Mesodermal cell (in vitro differentiated cells): ENCODE measurements around the gene AARS2.
A peak's percentile ranks its signal among the peaks of the same experiment; 100 is the strongest.

ENCODE experiments used
- H3K27ac ChIP-seq: 2 replicates; pipeline ENCODE4 v1.7.0; 2013; ENCODE audit warnings: mild to moderate bottlenecking, low read depth, low read length, moderate library complexity; ENCODE audit not compliant: severe bottlenecking
- H3K36me3 ChIP-seq: 2 replicates; pipeline ENCODE4 v1.7.1; 2013; ENCODE audit warnings: mild to moderate bottlenecking, low read length, moderate library complexity; ENCODE audit not compliant: control insufficient read depth, insufficient read depth
- H3K4me1 ChIP-seq: one replicate; pipeline ENCODE4 v1.7.1; 2013; ENCODE audit warnings: mild to moderate bottlenecking, low read length; ENCODE audit not compliant: insufficient read depth, control insufficient read depth, poor library complexity, severe bottlenecking
- H3K4me3 ChIP-seq: 2 replicates; pipeline ENCODE4 v1.7.0; 2013; ENCODE audit warnings: low read length, control low read depth, mild to moderate bottlenecking; ENCODE audit not compliant: insufficient read depth, poor library complexity, severe bottlenecking; ENCODE audit errors: extremely low read depth
- H3K9me3 ChIP-seq: 2 replicates; pipeline ENCODE4 v1.7.1; 2013; ENCODE audit warnings: mild to moderate bottlenecking, low read length, moderate library complexity; ENCODE audit not compliant: control insufficient read depth
- WGBS, 2 experiments: methylation state at CpG; one replicate each; pipeline ENCODE4 v1.1.5; 2013; ENCODE audit warnings: missing lambda C conversion rate in 2 of 2; ENCODE audit not compliant: insufficient coverage in 2 of 2; 5-methylcytosine and 5-hydroxymethylcytosine counted together

Gene AARS2

DNA sequence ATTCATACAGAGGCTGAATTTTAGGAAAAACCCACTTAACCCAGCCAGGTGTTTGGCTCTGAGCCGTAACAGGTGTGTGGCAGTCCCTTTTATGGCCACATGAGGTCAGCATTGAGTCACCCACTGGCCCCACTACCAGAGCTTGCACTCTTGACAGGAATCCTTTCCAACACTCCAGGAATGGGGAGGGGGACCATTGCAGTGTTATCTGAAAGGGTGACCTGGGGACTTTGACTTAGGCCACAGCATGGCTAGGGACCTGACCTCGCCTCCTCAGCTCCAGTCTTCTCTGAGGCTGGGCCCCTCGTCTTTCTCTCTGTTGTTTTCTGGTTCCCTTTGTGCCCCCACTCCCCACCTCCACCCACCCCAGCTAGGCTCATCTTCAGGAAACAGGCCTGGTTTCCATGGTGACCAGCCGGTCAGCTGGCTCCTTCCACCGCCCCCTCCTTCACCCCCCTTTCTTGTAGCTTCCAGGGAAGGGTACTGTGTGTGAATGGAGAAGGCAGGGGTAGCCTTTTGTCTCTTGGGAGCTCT, 45.0 kb downstream of the AARS2 start:
- Histone ChIP-seq H3K4me1 (peaks cover 20% of the 10 kb centered on the region), H3K27ac (no peak overlapping the region), H3K9me3 (no peaks in the 10 kb centered on the region), H3K4me3 (no peak overlapping the region), H3K36me3 (no peaks in the 10 kb centered on the region)
- 0 to 6% methylated on average over 2 of the region's 5 CpGs for WGBS, 2 experiments

- Histone ChIP-seq H3K9me3 (no peaks in the 10 kb centered on the region), H3K36me3 (peaks cover 3% of the 10 kb centered on the region), H3K4me3 (no peak overlapping the region), H3K4me1 (peaks cover 29% of the 10 kb centered on the region), H3K27ac (no peak overlapping the region)
- 75 to 87% methylated on average over 7 to 9 of the region's 10 CpGs for WGBS, 2 experiments
Measured at GRCh38 chr6:44267252-44267651, 45.9 kb downstream of the AARS2 start.

GRCh38 chr6:44266347-44266746, 46.8 kb downstream of the AARS2 start:
- 94 to 100% methylated on average over 3 of the region's 3 CpGs for WGBS, 2 experiments

DNA sequence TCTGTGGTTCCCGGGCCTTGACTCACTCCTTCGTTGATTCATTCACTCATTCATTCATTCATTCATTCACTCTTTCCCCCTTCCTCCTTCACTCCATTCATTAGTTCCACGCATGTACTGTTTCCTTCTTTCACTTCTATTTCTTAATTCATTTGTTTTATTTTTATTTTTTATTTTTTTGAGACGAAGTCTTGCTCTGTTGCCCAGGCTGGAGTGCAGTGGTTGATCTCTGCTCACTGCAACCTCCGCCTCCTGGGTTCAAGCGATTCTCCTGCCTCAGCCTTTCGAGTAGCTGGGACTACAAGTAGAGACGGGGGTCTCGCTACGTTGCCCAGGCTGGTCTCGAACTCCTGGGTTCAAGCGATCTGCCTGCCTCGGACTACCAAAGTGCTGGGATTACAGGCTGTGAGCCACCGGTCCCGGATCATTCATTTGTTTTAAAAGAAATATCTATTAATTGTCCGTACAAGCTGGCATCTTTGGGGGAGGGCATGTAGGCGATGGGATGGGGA, 47.4 kb downstream of the AARS2 start:
- H3K36me3 ChIP-seq: peaks cover 13% of the 10 kb centered on the region
- peaks cover 30% of the 10 kb centered on the region for H3K4me1 ChIP-seq
- H3K9me3 ChIP-seq: no peaks in the 10 kb centered on the region
- H3K27ac ChIP-seq: no peak overlapping the region
- H3K4me3 ChIP-seq: peak overlapping the region; percentile 74
- 77 to 78% methylated on average over 15 to 17 of the region's 17 CpGs for WGBS, 2 experiments

More at GRCh38 chr6:44266347-44266746, 46.8 kb downstream of the AARS2 start:
- H3K27ac ChIP-seq: no peak overlapping the region
- peaks cover 10% of the 10 kb centered on the region for H3K36me3 ChIP-seq
- peaks cover 30% of the 10 kb centered on the region for H3K4me1 ChIP-seq
- no peaks in the 10 kb centered on the region for H3K9me3 ChIP-seq
- H3K4me3 ChIP-seq: no peak overlapping the region

GRCh38 chr6:44265007-44265721, 48.0 kb downstream of the AARS2 start, which contains the start of gene NFKBIE:
Gene NFKBIE, minus strand, starts transcription at chr6:44265551. Its CDS starts 205 bp downstream, at chr6:44265346.
- H3K4me1 ChIP-seq: peaks cover 30% of the 10 kb centered on the region
- peaks cover 17% of the 10 kb centered on the region for H3K36me3 ChIP-seq
- no peaks in the 10 kb centered on the region for H3K9me3 ChIP-seq
- H3K27ac ChIP-seq: peak within 1 kb of the TSS; percentile 57
- peak within 1 kb of the TSS; percentile 74 for H3K4me3 ChIP-seq
- 0 to 1% methylated on average over 55 to 61 of the region's 72 CpGs for WGBS, 2 experiments

- WGBS, 2 experiments: 9 to 10% methylated on average over 8 to 11 of the region's 13 CpGs
- Histone ChIP-seq H3K9me3 (no peaks in the 10 kb centered on the region), H3K4me1 (peaks cover 30% of the 10 kb centered on the region), H3K36me3 (peaks cover 23% of the 10 kb centered on the region), H3K27ac (no peak overlapping the region), H3K4me3 (peak overlapping the region; percentile 74)
Measured at GRCh38 chr6:44264154-44265006, 48.8 kb downstream of the AARS2 start.

DNA sequence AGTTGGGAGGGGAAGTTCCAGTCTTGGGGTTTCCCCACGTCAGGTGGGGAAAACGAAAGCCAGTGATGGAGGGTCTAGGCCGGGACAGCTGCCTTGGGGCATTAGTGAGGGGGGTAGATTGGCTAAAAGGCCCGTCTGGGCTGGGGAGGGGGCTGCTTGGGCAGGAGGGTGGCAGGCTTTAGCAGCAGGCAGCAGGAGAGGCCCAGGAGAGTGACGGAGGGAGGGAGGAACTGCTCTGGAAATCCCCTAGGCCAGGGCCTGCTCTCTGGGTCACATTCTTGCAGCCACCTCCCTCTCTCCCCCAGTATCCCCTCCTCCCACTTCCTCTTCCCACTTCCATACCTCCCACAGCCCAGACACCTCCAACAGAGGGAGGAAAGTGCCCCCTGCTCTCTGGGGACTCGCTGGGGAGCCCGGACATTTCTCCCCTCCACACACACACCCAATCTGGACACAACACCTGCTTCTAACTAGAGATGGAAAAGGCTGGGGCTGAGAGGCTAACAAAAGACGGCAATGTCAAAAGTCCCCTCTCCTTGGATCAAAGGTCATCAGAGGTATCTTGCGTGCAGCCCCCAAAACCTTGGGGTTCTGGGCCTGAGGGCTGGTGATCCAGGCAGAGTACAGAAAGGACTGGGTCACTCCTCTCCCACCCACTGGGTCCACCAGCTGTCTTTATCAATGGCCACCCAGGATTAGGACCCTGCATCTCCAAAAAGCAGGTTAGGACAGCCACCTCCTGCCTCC, 49.6 kb downstream of the AARS2 start:
- peaks cover 23% of the 10 kb centered on the region for H3K36me3 ChIP-seq
- WGBS, 2 experiments: 59 to 71% methylated on average over 3 to 6 of the region's 9 CpGs
- H3K4me1 ChIP-seq: peaks cover 28% of the 10 kb centered on the region
- no peak overlapping the region for H3K27ac ChIP-seq
- H3K4me3 ChIP-seq: peak overlapping the region; percentile 74
- H3K9me3 ChIP-seq: no peaks in the 10 kb centered on the region

GRCh38 chr6:44262467-44263353, 50.4 kb downstream of the AARS2 start:
- Histone ChIP-seq H3K9me3 (no peaks in the 10 kb centered on the region), H3K4me3 (peak overlapping the region; percentile 74)

GRCh38 chr6:44261581-44261980, 51.6 kb downstream of the AARS2 start:
- H3K4me3 ChIP-seq: no peak overlapping the region
- H3K4me1 ChIP-seq: peaks cover 24% of the 10 kb centered on the region
- no peaks in the 10 kb centered on the region for H3K9me3 ChIP-seq
- 92 to 98% methylated on average over 8 of the region's 8 CpGs for WGBS, 2 experiments
- H3K27ac ChIP-seq: no peak overlapping the region
- peaks cover 23% of the 10 kb centered on the region for H3K36me3 ChIP-seq

More at GRCh38 chr6:44262467-44263353, 50.4 kb downstream of the AARS2 start:
- peaks cover 24% of the 10 kb centered on the region for H3K4me1 ChIP-seq
- H3K36me3 ChIP-seq: peaks cover 23% of the 10 kb centered on the region
- WGBS, 2 experiments: 77% methylated on average over 4 to 6 of the region's 7 CpGs
- no peak overlapping the region for H3K27ac ChIP-seq
